Astrocyte (in vitro differentiated cells and primary cell): ENCODE data around the gene TRPV6. TPM values are rescaled to one million over a fixed set of nuclear protein-coding genes. Genes with fewer than 3 reads are reported as not detected.

Source experiments
- DNase-seq: peaks from one replicate; pipeline ENCODE4 v3.0.0-alpha.2; 2010; ENCODE audit warnings: low read depth
- FAIRE-seq: peaks from 2 replicates; lab custom pipeline; 2011; peaks lifted over from hg19 to GRCh38; lab: Jason Lieb, UNC
- H2AFZ ChIP-seq: 2 replicates; pipeline ENCODE4 v1.6.0; 2012; ENCODE audit warnings: low read depth, low read length, inconsistent platforms
- H3K27ac ChIP-seq: 2 replicates; pipeline ENCODE4 v1.5.1; 2011; ENCODE audit warnings: low read depth, low read length, inconsistent platforms
- H3K27me3 ChIP-seq: 2 replicates; pipeline ENCODE4 v1.6.0; 2011; ENCODE audit warnings: low read length, inconsistent platforms; ENCODE audit not compliant: insufficient read depth
- H3K36me3 ChIP-seq: 2 replicates; pipeline ENCODE4 v1.5.1; 2011; ENCODE audit warnings: low read length, inconsistent platforms; ENCODE audit not compliant: insufficient read depth
- H3K4me1 ChIP-seq: 2 replicates; pipeline ENCODE4 v1.5.1; 2011; ENCODE audit warnings: low read length, inconsistent platforms; ENCODE audit not compliant: insufficient read depth
- H3K4me2 ChIP-seq: 2 replicates; pipeline ENCODE4 v1.6.0; 2012; ENCODE audit warnings: low read length, inconsistent platforms
- H3K4me3 ChIP-seq: 2 replicates; pipeline ENCODE4 v1.5.1; 2011; ENCODE audit warnings: low read depth, mild to moderate bottlenecking, low read length, inconsistent platforms; ENCODE audit not compliant: insufficient read depth
- H3K79me2 ChIP-seq: 2 replicates; pipeline ENCODE4 v1.6.0; 2012; ENCODE audit warnings: mild to moderate bottlenecking, low read length, inconsistent platforms; ENCODE audit not compliant: insufficient read depth
- H3K9ac ChIP-seq: 2 replicates; pipeline ENCODE4 v1.6.0; 2012; ENCODE audit warnings: mild to moderate bottlenecking, low read length, inconsistent platforms
- H3K9me3 ChIP-seq: 2 replicates; pipeline ENCODE4 v1.5.1; 2012; ENCODE audit warnings: low read depth, mild to moderate bottlenecking, low read length, inconsistent platforms; ENCODE audit not compliant: insufficient read depth
- H4K20me1 ChIP-seq: 2 replicates; pipeline ENCODE4 v1.6.0; 2012; ENCODE audit warnings: low read length, inconsistent platforms; ENCODE audit not compliant: insufficient read depth
- H3K27ac Mint-ChIP-seq: one replicate; pipeline ENCODE4 v1.8.0; 2021; ENCODE audit warnings: mild to moderate bottlenecking, mixed read lengths; ENCODE audit not compliant: unreplicated experiment
- H3K27me3 Mint-ChIP-seq: one replicate; pipeline ENCODE4 v1.8.0; 2021; ENCODE audit warnings: low read depth, mixed read lengths; ENCODE audit not compliant: unreplicated experiment
- H3K36me3 Mint-ChIP-seq: one replicate; pipeline ENCODE4 v1.8.0; 2021; ENCODE audit warnings: low read depth, mixed read lengths; ENCODE audit not compliant: unreplicated experiment
- H3K4me1 Mint-ChIP-seq: one replicate; pipeline ENCODE4 v1.8.0; 2021; ENCODE audit warnings: low read depth, mixed read lengths; ENCODE audit not compliant: unreplicated experiment
- H3K4me3 Mint-ChIP-seq: one replicate; pipeline ENCODE4 v1.8.0; 2021; ENCODE audit warnings: mild to moderate bottlenecking, moderate library complexity, mixed read lengths; ENCODE audit not compliant: unreplicated experiment
- H3K9me3 Mint-ChIP-seq: one replicate; pipeline ENCODE4 v1.8.0; 2021; ENCODE audit warnings: mild to moderate bottlenecking, mixed read lengths; ENCODE audit not compliant: unreplicated experiment
- CTCF ChIP-seq: IDR thresholded peaks from 2 replicates; pipeline ENCODE4 v1.5.1; 2011; ENCODE audit warnings: low read depth, mild to moderate bottlenecking, inconsistent platforms, low read length, moderate library complexity; ENCODE audit not compliant: insufficient read depth
- EZH2 ChIP-seq: IDR thresholded peaks from 2 replicates; pipeline ENCODE4 v1.6.1; 2012; ENCODE audit warnings: mild to moderate bottlenecking, low read length, inconsistent platforms; ENCODE audit not compliant: insufficient read depth
- total RNA-seq: library from RNA; stranded (reverse); gene quantifications from 2 replicates; pipeline ENCODE4 v1.2.1, GENCODE V29; 2021

The TRPV6 gene
- total RNA-seq, 1 donor from 2014 or later: 0.14 TPM

GRCh38 chr7:142933092-142933475, 47.5 kb upstream of the TRPV6 start:
- peaks cover 6% of the 10 kb centered on the region for H3K9me3 Mint-ChIP-seq
- Histone ChIP-seq H3K4me3 (no peak overlapping the region), H2AFZ (no peak overlapping the region), H3K27me3 (no peaks in the 10 kb centered on the region), H3K79me2 (no peaks in the 10 kb centered on the region), H3K36me3 (no peaks in the 10 kb centered on the region), H3K9me3 (peaks cover 3% of the 10 kb centered on the region), H3K27ac (no peak overlapping the region), H3K4me2 (no peak overlapping the region), H3K4me1 (no peaks in the 10 kb centered on the region), H4K20me1 (no peaks in the 10 kb centered on the region), H3K9ac (no peak overlapping the region)
- no peak overlapping the region for H3K27ac Mint-ChIP-seq
- H3K36me3 Mint-ChIP-seq: no peaks in the 10 kb centered on the region
- FAIRE-seq (no peak), DNase-seq (no peak)
- TF ChIP-seq EZH2: no peak
- TF ChIP-seq CTCF: no peak
- H3K4me3 Mint-ChIP-seq: no peak overlapping the region
- H3K4me1 Mint-ChIP-seq: no peaks in the 10 kb centered on the region
- H3K27me3 Mint-ChIP-seq: peaks cover 31% of the 10 kb centered on the region

GRCh38 chr7:142932386-142933091, 47.0 kb upstream of the TRPV6 start:
- TF ChIP-seq CTCF: no peak
- Mint-ChIP-seq H3K4me1 (no peaks in the 10 kb centered on the region), H3K4me3 (no peak overlapping the region), H3K9me3 (peaks cover 6% of the 10 kb centered on the region), H3K36me3 (no peaks in the 10 kb centered on the region), H3K27me3 (peaks cover 32% of the 10 kb centered on the region), H3K27ac (no peak overlapping the region)
- H4K20me1 ChIP-seq: no peaks in the 10 kb centered on the region
- H3K27ac ChIP-seq: no peak overlapping the region
- H3K9ac ChIP-seq: no peak overlapping the region
- H3K4me2 ChIP-seq: no peak overlapping the region
- no peak for DNase-seq
- H3K9me3 ChIP-seq: peaks cover 3% of the 10 kb centered on the region
- FAIRE-seq: no peak
- no peaks in the 10 kb centered on the region for H3K27me3 ChIP-seq
- H3K4me3 ChIP-seq: no peak overlapping the region
- no peaks in the 10 kb centered on the region for H3K79me2 ChIP-seq
- no peak overlapping the region for H2AFZ ChIP-seq
- no peaks in the 10 kb centered on the region for H3K36me3 ChIP-seq
- H3K4me1 ChIP-seq: no peaks in the 10 kb centered on the region

GRCh38 chr7:142930126-142930730, 44.7 kb upstream of the TRPV6 start:
- no peak for FAIRE-seq

More at GRCh38 chr7:142930126-142930730, 44.7 kb upstream of the TRPV6 start:
- H3K27me3 ChIP-seq: no peaks in the 10 kb centered on the region
- no peak overlapping the region for H3K9ac ChIP-seq
- no peak overlapping the region for H3K27ac ChIP-seq
- Mint-ChIP-seq H3K4me1 (no peaks in the 10 kb centered on the region), H3K27me3 (peaks cover 46% of the 10 kb centered on the region), H3K9me3 (peaks cover 6% of the 10 kb centered on the region), H3K36me3 (no peaks in the 10 kb centered on the region), H3K27ac (no peak overlapping the region), H3K4me3 (no peak overlapping the region)
- no peaks in the 10 kb centered on the region for H3K4me1 ChIP-seq
- no peak for DNase-seq
- H3K9me3 ChIP-seq: peaks cover 3% of the 10 kb centered on the region
- no peaks in the 10 kb centered on the region for H3K36me3 ChIP-seq
- no peak overlapping the region for H3K4me3 ChIP-seq
- no peak overlapping the region for H3K4me2 ChIP-seq
- TF ChIP-seq CTCF (no peak), EZH2 (no peak)
- no peak overlapping the region for H2AFZ ChIP-seq
- H3K79me2 ChIP-seq: no peaks in the 10 kb centered on the region
- H4K20me1 ChIP-seq: no peaks in the 10 kb centered on the region
